HG03066 (cell line): ENCODE measurements around the gene CYLD.

Source experiments
- ATAC-seq: cut with Tn5 transposase; IDR thresholded peaks from one replicate; pipeline ENCODE4 v1.9.1; 2021; ENCODE audit warnings: low read depth; ENCODE audit not compliant: unreplicated experiment

Gene CYLD

GRCh38 chr16:50711040-50711439 lies 30.8 kb upstream of the CYLD start:
- no peak for ATAC-seq

DNA sequence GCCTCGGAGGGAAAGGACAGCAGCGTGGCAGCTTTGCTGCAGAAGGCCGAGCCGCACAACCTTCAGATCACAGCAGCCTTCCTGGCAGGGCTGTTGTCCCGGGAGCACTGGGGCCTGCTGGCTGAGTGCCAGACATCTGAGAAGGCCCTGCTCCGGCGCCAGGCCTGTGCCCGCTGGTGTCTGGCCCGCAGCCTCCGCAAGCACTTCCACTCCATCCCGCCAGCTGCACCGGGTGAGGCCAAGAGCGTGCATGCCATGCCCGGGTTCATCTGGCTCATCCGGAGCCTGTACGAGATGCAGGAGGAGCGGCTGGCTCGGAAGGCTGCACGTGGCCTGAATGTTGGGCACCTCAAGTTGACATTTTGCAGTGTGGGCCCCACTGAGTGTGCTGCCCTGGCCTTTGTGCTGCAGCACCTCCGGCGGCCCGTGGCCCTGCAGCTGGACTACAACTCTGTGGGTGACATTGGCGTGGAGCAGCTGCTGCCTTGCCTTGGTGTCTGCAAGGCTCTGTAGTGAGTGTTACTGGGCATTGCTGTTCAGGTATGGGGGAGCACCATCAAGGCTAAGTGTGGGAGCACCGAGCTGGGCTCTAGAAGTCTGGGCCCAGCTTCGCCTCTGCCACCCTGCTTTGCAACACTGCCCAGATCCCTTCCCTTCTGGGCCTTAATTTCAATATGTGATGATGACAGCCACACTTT lies 29.9 kb upstream of the CYLD start:
- ATAC-seq, result no peak

DNA sequence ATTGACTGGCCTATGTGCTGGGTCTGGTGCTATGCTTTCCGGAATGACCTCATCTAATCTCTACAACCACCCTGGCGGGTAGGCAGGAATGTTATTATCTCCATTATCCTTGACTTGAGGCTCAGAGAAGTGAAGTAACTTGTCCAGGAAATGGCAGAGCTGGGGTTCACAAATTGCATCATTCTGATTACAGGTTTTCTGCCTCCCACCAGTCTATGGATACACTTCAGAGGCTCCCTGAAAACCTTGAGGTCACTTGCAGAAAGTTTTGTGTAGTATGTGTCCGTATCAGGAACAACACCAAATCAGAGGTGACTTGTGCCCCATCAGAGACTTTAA lies 29.4 kb upstream of the CYLD start:
- no peak for ATAC-seq

- ATAC-seq, result no peak
Observed at GRCh38 chr16:50712956-50713355, 28.9 kb upstream of the CYLD start.

- ATAC-seq, result no peak
Observed at GRCh38 chr16:50717091-50717490, 24.8 kb upstream of the CYLD start.

- no peak for ATAC-seq
Observed at GRCh38 chr16:50717494-50717893, 24.4 kb upstream of the CYLD start.

DNA sequence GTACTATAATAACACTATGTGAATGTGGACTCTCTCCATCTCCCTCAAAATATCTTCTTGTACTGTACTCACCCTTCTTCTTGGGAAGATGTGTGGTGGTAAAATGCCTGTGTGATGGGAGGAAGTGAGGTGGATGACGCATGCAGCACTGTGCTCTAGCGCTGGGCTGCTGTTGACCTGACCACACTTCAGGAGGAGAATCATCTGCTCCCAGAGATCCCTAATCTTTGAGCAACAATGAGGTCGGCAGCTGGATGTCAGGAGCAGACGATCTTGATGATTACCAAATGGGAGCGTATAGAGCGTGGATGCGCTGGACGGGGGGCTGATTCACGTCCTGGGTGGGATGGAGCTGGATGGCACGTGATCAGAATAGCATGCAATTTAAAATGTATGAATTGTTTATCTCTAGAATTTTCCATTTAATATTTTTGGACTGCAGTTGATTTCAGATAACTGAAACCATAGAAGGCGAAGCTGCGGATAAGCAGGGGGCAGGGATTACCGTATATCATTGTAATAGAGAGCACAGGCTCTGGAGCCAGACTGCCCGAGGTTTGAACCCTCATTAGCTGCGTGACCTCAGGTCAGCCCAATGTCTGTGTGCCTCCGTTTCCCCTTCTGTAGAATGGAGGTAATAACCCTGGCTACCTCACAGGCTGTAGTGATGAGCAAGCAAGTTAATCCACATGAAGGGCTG lies 23.7 kb upstream of the CYLD start:
- ATAC-seq, result no peak

- no peak for ATAC-seq
Observed at GRCh38 chr16:50718761-50719400, 23.0 kb upstream of the CYLD start.

DNA sequence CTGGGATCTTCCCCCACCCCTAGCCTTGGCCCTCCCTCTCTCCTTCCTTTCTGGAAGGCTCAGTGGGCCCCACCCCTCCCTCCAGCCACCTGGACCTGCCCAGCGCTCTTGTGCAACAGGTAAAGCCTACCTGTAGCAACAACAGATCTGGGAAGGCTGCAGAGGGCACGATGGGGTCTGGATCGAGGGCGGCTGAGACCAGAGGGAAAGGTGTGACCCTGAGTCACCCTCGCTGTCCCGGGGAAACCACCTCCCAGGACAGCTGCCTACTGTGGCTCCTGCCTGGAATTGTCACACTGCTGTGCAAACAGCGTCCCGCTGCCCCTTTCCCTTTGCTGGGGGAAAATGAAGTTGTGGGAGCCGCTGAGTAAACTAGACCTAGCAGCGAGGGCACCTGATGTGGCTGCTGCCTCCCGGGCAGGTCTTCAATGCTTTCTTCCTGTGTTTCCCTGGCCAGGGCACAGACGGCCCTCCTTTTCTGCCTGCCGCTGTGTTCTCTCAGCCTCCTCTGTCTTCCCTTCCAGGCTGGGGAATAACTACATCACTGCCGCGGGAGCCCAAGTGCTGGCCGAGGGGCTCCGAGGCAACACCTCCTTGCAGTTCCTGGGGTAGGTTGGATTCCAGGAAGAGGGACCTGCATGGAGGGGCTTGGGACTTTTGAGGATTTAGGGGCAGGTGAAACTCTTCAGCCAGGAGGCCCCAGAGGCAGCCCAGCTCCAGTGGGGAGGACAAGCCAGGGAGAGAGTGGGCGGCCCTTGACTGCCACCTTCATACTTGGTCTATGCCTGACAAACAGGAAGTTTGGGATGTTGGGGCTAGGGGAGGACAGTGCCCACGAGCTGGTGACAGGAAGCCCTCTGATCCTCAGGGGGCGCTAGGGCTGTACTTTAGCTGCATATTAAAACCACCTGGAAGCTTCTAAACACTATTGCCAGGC lies 22.2 kb upstream of the CYLD start:
- no peak for ATAC-seq

DNA sequence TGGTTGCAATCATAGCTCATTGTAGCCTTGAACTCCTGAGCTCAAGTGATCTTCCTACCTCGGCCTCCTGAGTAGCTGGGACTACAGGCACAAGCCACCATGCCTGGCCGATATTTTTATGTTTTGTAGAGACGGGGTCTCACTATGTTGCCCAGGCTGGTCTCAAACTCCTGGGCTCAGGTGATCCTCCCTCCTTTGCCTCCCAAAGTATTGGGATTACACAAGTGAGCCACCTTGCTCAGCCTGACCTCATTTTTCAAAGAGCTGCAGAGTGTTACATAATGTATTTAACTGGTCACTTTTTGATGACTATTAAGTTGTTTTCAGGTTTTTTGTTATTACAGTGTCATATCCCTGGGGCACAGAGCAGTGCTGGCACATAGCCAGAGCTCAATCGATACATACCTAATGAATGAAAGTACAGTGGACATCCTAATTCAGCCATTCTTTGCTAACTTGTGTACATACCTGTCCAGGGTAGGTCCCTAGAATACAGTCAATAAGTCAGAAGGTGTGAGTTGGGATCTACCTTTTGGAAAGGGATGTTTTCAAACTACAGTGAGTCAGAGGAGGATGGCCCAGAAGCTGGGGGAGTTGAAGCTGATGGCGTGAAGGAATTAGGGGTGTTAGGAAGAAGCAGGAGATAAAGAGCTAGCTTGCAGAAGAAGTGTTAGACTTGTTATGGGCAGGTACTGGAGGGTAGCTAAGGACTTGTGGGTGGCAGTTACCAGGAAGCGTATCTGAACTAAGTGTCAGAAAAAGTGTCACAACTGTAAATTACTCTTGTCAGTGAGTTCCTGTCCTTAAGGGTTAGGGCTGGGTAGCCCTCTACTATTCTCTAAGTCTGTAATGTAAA lies 20.1 kb upstream of the CYLD start:
- ATAC-seq, result no peak

DNA sequence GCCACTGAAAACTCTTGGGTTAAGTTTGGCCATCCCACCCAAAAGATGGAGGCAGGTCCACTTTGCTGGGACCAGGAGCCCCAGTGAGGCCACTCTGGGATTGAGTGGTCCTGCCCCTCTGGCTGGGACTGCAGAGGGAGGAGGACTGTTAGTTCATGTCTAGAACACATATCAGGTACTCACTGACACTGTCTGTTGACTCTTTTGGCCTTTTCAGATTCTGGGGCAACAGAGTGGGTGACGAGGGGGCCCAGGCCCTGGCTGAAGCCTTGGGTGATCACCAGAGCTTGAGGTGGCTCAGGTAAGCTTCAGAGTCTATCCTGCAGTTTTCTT lies 19.5 kb upstream of the CYLD start:
- no peak for ATAC-seq

DNA sequence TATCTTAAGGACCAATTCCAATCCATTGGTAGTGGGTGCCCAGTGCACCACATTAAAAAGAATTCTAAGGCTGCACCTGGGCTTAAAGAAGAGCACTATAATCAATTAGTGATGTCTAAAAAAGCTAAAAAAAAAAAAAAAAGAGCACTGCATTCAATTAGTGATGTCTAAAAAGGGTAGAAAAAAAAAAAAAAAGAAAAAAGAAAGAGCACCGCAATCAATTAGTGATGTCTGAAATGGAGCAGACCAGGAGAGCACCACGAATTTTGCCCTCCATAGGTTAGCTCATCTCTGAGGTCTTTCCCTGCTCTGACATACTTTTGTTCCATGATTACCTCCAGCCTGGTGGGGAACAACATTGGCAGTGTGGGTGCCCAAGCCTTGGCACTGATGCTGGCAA lies 18.9 kb upstream of the CYLD start:
- ATAC-seq, result no peak

DNA sequence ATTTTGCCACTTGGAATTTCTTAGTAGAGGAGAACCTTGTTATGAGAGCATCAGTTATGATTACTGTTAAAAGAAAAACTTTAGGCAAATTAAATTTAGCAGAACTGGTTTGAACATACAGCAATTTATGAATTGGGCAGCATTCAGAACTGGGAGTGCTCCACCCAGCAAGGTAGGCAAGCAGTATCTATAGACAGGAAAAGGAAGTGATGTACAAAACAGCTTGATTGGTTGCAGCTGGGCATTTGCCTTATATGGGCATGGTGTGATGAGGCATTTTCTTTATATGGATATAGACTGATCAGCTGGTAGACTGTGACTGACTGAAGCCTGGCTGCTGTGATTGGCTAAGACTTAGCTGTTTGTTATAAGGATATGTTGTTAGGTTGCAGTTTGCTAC lies 17.6 kb upstream of the CYLD start:
- no peak for ATAC-seq

- no peak for ATAC-seq
Observed at GRCh38 chr16:50731130-50731988, 10.5 kb upstream of the CYLD start.

DNA sequence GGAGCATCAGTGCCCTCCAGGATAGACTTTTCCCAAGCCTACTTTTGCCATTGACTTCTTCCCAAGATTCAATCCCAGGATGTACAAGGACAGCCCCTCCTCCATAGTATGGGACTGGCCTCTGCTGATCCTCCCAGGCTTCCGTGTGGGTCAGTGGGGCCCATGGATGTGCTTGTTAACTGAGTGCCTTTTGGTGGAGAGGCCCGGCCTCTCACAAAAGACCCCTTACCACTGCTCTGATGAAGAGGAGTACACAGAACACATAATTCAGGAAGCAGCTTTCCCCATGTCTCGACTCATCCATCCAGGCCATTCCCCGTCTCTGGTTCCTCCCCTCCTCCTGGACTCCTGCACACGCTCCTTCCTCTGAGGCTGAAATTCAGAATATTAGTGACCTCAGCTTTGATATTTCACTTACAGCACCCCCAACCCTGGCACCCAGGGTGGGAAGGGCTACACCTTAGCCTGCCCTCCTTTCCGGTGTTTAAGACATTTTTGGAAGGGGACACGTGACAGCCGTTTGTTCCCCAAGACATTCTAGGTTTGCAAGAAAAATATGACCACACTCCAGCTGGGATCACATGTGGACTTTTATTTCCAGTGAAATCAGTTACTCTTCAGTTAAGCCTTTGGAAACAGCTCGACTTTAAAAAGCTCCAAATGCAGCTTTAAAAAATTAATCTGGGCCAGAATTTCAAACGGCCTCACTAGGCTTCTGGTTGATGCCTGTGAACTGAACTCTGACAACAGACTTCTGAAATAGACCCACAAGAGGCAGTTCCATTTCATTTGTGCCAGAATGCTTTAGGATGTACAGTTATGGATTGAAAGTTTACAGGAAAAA lies 9.7 kb upstream of the CYLD start:
- no peak for ATAC-seq

- ATAC-seq, result no peak
Observed at GRCh38 chr16:50733468-50733867, 8.4 kb upstream of the CYLD start.

GRCh38 chr16:50735629-50736122 lies 6.2 kb upstream of the CYLD start:
- ATAC-seq, result peak; percentile 79

GRCh38 chr16:50736448-50736847 lies 5.4 kb upstream of the CYLD start:
- ATAC-seq, result no peak
